Stomach (tissue), 9 donors: ENCODE measurements around the gene TMEM187. TPM values are rescaled to one million over a fixed set of nuclear protein-coding genes. Genes with fewer than 3 reads are reported as not detected.

Source experiments
- DNase-seq, 2 donors: peaks; one replicate each; pipeline versions ENCODE4 v3.0.0 to v3.0.0-alpha.2; 2013 to 2019
- H3K27ac ChIP-seq, 5 donors: fragments of 200-600 bp in 4 of 5; sonication (generic) in 4 of 5; one replicate each; pipeline ENCODE4 v1.5.1; 2013 to 2019; ENCODE audit warnings: mild to moderate bottlenecking in 1 of 5, moderate library complexity in 1 of 5
- H3K27me3 ChIP-seq, 3 donors: fragments of 200-600 bp; sonication (generic); one replicate each; pipeline ENCODE4 v1.5.1; 2017 to 2019; ENCODE audit warnings: mixed run types in 1 of 3
- H3K36me3 ChIP-seq, 4 donors: fragments of 200-600 bp; sonication (generic); 1 replicate in 3 of 4; 2 replicates in 1 of 4; pipeline ENCODE4 v1.5.1; 2016 to 2019
- H3K4me1 ChIP-seq, 4 donors: fragments of 200-600 bp; sonication (generic); one replicate each; pipeline ENCODE4 v1.5.1; 2016 to 2019
- H3K4me3 ChIP-seq, 4 donors: fragments of 200-600 bp; sonication (generic) in 3 of 4; one replicate each; pipeline ENCODE4 v1.5.1; 2016 to 2019; ENCODE audit warnings: mild to moderate bottlenecking in 1 of 4
- H3K9me3 ChIP-seq, 4 donors: fragments of 200-600 bp; sonication (generic); one replicate each; pipeline ENCODE4 v1.5.1; 2016 to 2019
- CTCF ChIP-seq, 7 experiments: fragments of 450-650 bp in 4 of 7; fragments of 200-600 bp in 3 of 7; sonication (generic) in 3 of 7; IDR thresholded peaks; one replicate each; pipeline ENCODE4 v1.5.1; 2016 to 2019; ENCODE audit warnings: antibody characterized with exemption in 7 of 7, control low read depth in 2 of 7, mild to moderate bottlenecking in 1 of 7
- EP300 ChIP-seq: sonication (generic); formaldehyde crosslinking; IDR thresholded peaks from one replicate; pipeline ENCODE4 v1.6.1; 2017; ENCODE audit warnings: antibody characterized with exemption
- POLR2A ChIP-seq, 4 donors: fragments of 450-650 bp; IDR thresholded peaks; one replicate each; pipeline ENCODE4 v1.6.1; 2016; ENCODE audit warnings: antibody characterized with exemption in 4 of 4, control low read depth in 2 of 4, mild to moderate bottlenecking in 1 of 4, moderate library complexity in 1 of 4
- POLR2AphosphoS5 ChIP-seq, 3 donors: sonication (generic); formaldehyde crosslinking; IDR thresholded peaks; one replicate each; pipeline ENCODE4 v1.6.1; 2016; ENCODE audit warnings: antibody characterized with exemption in 3 of 3
- WGBS, 5 donors: extraction: QIAGEN DNeasy Blood & Tissue Kit in 3 of 5; methylation state at CpG; one replicate each; pipeline versions ENCODE4 v1.1.5 to v1.1.7; 2013 to 2018; 5-methylcytosine and 5-hydroxymethylcytosine counted together
- intact Hi-C: fragments of 100-400 bp; cut with DNase I; formaldehyde crosslinking; loops from one replicate; pipeline ENCODE4 v1.15.1; 2023; ENCODE audit warnings: low total_unique reads
- polyA plus RNA-seq, 3 donors: library from polyadenylated mRNA; stranded (reverse); fragments of 200-250 nt; gene quantifications; one replicate each; pipeline ENCODE4 v1.2.3, GENCODE V29; 2013
- total RNA-seq, 5 donors: library from RNA; depleted of rRNA; stranded (reverse); fragments of >200 nt; gene quantifications; one replicate each; pipeline versions ENCODE4 v1.1.0 to v1.2.3, GENCODE V29; 2014 to 2016
- donor health status: healthy with polysubstance abuse.
- donor health status: Bipolar disorder and iron deficiency.
- donor health status: healthy.

The TMEM187 gene
- total and polyA plus RNA-seq, 8 donors: 0.89 to 16.2 (median 4.6) TPM; not detected in 1

GRCh38 chrX:153937056-153937455, 35.5 kb upstream of the TMEM187 start:
- no peak overlapping the region for H3K27ac ChIP-seq
- H3K9me3 ChIP-seq: no peaks in the 10 kb centered on the region
- DNase-seq: no peak
- H3K36me3 ChIP-seq: peaks cover 0 to 8% (median 5%) of the 10 kb centered on the region in 4 donors
- 79 to 92% (median 84%) methylated on average over 3 of the region's 3 CpGs for WGBS, 5 donors
- peaks cover 0 to 28% (median 23%) of the 10 kb centered on the region in 4 donors for H3K4me1 ChIP-seq
- H3K27me3 ChIP-seq: no peaks in the 10 kb centered on the region
- H3K4me3 ChIP-seq: no peak overlapping the region
- no peak for TF ChIP-seq POLR2AphosphoS5 (IDR thresholded peaks at IDR 0.05)
- TF ChIP-seq EP300: no peak
- no peak for TF ChIP-seq CTCF (IDR thresholded peaks at IDR 0.05)
- no peak for TF ChIP-seq POLR2A (IDR thresholded peaks at IDR 0.05)
- intact Hi-C loops: no loop called here

- WGBS, 5 donors: 68 to 79% (median 76%) methylated on average over 9 to 10 of the region's 10 CpGs
- DNase-seq: no peak
- intact Hi-C loops: no loop called here
Observed at GRCh38 chrX:153938226-153938786, 34.2 kb upstream of the TMEM187 start.

GRCh38 chrX:153939573-153939972, 33.0 kb upstream of the TMEM187 start:
- intact Hi-C loops: no loop called here
- WGBS, 5 donors: 56 to 72% (median 66%) methylated on average over 6 to 7 of the region's 7 CpGs
- peaks cover 0 to 20% (median 12%) of the 10 kb centered on the region in 4 donors for H3K4me1 ChIP-seq
- H3K36me3 ChIP-seq: no peaks in the 10 kb centered on the region
- TF ChIP-seq EP300: no peak
- TF ChIP-seq CTCF (IDR thresholded peaks at IDR 0.05): no peak
- peaks cover 0 to 9% (median 0%) of the 10 kb centered on the region in 3 donors for H3K27me3 ChIP-seq
- H3K9me3 ChIP-seq: no peaks in the 10 kb centered on the region
- no peak for DNase-seq
- H3K4me3 ChIP-seq: no peak overlapping the region
- H3K27ac ChIP-seq: no peak overlapping the region

More at GRCh38 chrX:153938226-153938786, 34.2 kb upstream of the TMEM187 start:
- Histone ChIP-seq H3K27me3 (no peaks in the 10 kb centered on the region), H3K9me3 (no peaks in the 10 kb centered on the region), H3K4me3 (no peak overlapping the region), H3K36me3 (no peaks in the 10 kb centered on the region), H3K4me1 (peaks cover 0 to 23% (median 19%) of the 10 kb centered on the region in 4 donors), H3K27ac (no peak overlapping the region)
- TF ChIP-seq POLR2A (IDR thresholded peaks at IDR 0.05) (no peak), POLR2AphosphoS5 (IDR thresholded peaks at IDR 0.05) (no peak), EP300 (no peak), CTCF (IDR thresholded peaks at IDR 0.05) (no peak)

GRCh38 chrX:153941336-153942252, 31.0 kb upstream of the TMEM187 start:
- peaks cover 0 to 21% (median 4%) of the 10 kb centered on the region in 4 donors for H3K4me1 ChIP-seq
- H3K27me3 ChIP-seq: peaks cover 0 to 9% (median 0%) of the 10 kb centered on the region in 3 donors
- intact Hi-C loops: no loop called here
- peak overlapping the region in 1 of 4 donors; percentile 9 for H3K4me3 ChIP-seq
- no peaks in the 10 kb centered on the region for H3K9me3 ChIP-seq
- DNase-seq: no peak
- WGBS, 5 donors: 38 to 60% (median 46%) methylated on average over 7 to 23 of the region's 23 CpGs
- H3K36me3 ChIP-seq: no peaks in the 10 kb centered on the region
- TF ChIP-seq EP300: no peak
- no peak for TF ChIP-seq POLR2A (IDR thresholded peaks at IDR 0.05)
- no peak for TF ChIP-seq CTCF (IDR thresholded peaks at IDR 0.05)
- TF ChIP-seq POLR2AphosphoS5 (IDR thresholded peaks at IDR 0.05): no peak
- peak overlapping the region in 2 of 5 donors; percentile 13 to 22 for H3K27ac ChIP-seq
